K562 (cell line): ENCODE results near the gene YIPF4. TPM values are rescaled to one million over a fixed set of nuclear protein-coding genes. Genes with fewer than 3 reads are reported as not detected.

Source experiments
- CBX3 ChIP-seq, 2 experiments: IDR thresholded peaks; 1 replicate in 1 of 2; 2 replicates in 1 of 2; pipeline ENCODE4 v1.6.1; 2012; ENCODE audit warnings: inconsistent platforms in 2 of 2, low read length in 2 of 2, borderline replicate concordance in 1 of 2, control low read depth in 1 of 2
- CEBPB ChIP-seq: fragments of 450-650 bp; IDR thresholded peaks from 2 replicates; pipeline ENCODE4 v1.6.1; 2016; ENCODE audit warnings: missing genetic modification characterization, missing compliant biosample characterization
- ESRRA ChIP-seq: fragments of 450-650 bp; IDR thresholded peaks from 2 replicates; pipeline ENCODE4 v1.6.1; 2014; ENCODE audit warnings: low read depth, mild to moderate bottlenecking, moderate library complexity, borderline replicate concordance
- FOS ChIP-seq: IDR thresholded peaks from 3 replicates; pipeline ENCODE4 v1.6.1; 2011; ENCODE audit not compliant: insufficient read length; ENCODE audit errors: extremely low read depth
- FOXJ2 ChIP-seq: fragments of 200-800 bp; sonication (Bioruptor generic); IDR thresholded peaks from 2 replicates; pipeline ENCODE4 v1.6.1; 2016; ENCODE audit warnings: missing genetic modification characterization, missing compliant biosample characterization
- FOXK1 ChIP-seq: sonication (generic); formaldehyde crosslinking; IDR thresholded peaks from 2 replicates; pipeline ENCODE4 v1.8.0; 2022; ENCODE audit warnings: missing genetic modification reagents, mild to moderate bottlenecking, borderline replicate concordance
- FOXK2 ChIP-seq, 2 experiments: fragments of 450-650 bp; IDR thresholded peaks in 1 of 2; conservative IDR thresholded peaks in 1 of 2; 2 replicates each; pipeline ENCODE4 v1.6.1; 2016; ENCODE audit warnings: low read depth in 2 of 2, mild to moderate bottlenecking in 1 of 2
- KLF16 ChIP-seq: IDR thresholded peaks from 2 replicates; pipeline ENCODE4 v1.6.1; 2016; ENCODE audit warnings: antibody characterized with exemption
- LARP7 ChIP-seq: fragments of 450-650 bp; IDR thresholded peaks from 2 replicates; pipeline ENCODE4 v1.6.1; 2016
- NFXL1 ChIP-seq: fragments of 450-650 bp; formaldehyde crosslinking; IDR thresholded peaks from 2 replicates; pipeline ENCODE4 v1.4.0; 2021; ENCODE audit warnings: mild to moderate bottlenecking
- NFYB ChIP-seq: IDR thresholded peaks from 2 replicates; pipeline ENCODE4 v1.6.1; 2011; ENCODE audit warnings: mild to moderate bottlenecking, moderate library complexity; ENCODE audit not compliant: insufficient read length; ENCODE audit errors: extremely low read depth
- NR1H2 ChIP-seq: sonication (generic); formaldehyde crosslinking; IDR thresholded peaks from 2 replicates; pipeline ENCODE4 v1.4.0; 2020; ENCODE audit warnings: mild to moderate bottlenecking, missing genetic modification reagents
- NR2C2 ChIP-seq, 2 experiments: fragments of 200-800 bp in 1 of 2; sonication (Bioruptor generic) in 1 of 2; sonication (generic) in 1 of 2; formaldehyde crosslinking in 1 of 2; IDR thresholded peaks; 2 replicates each; pipeline versions ENCODE4 v1.6.1 to v1.8.0; 2016 to 2022; ENCODE audit warnings: mild to moderate bottlenecking in 1 of 2, missing compliant biosample characterization in 1 of 2, missing genetic modification characterization in 1 of 2, missing genetic modification reagents in 1 of 2
- TCFL5 ChIP-seq: fragments of 250-450 bp; sonication (Bioruptor Pico); conservative IDR thresholded peaks from 2 replicates; pipeline ENCODE4 v1.6.1; 2021; ENCODE audit warnings: mild to moderate bottlenecking, moderate library complexity, matching md5 sums
- YY1 ChIP-seq, 3 experiments: IDR thresholded peaks; 2 replicates each; pipeline ENCODE4 v1.6.1; 2011; ENCODE audit warnings: low read length in 2 of 3, mild to moderate bottlenecking in 2 of 3, moderate library complexity in 2 of 3, borderline replicate concordance in 1 of 3, control low read depth in 1 of 3, low read depth in 1 of 3; ENCODE audit not compliant: insufficient read depth in 3 of 3, insufficient replicate concordance in 2 of 3, control insufficient read depth in 1 of 3, insufficient read length in 1 of 3; ENCODE audit errors: extremely low read depth in 1 of 3
- ZKSCAN1 ChIP-seq: fragments of 150-350 bp; IDR thresholded peaks from 2 replicates; pipeline ENCODE4 v1.6.1; 2016; ENCODE audit warnings: low read depth, low read length
- ZNF165 ChIP-seq: fragments of 250-450 bp; sonication (Bioruptor Pico); IDR thresholded peaks from 2 replicates; pipeline ENCODE4 v1.4.0; 2020; ENCODE audit warnings: borderline replicate concordance
- ZNF175 ChIP-seq: fragments of 200-800 bp; sonication (Bioruptor generic); IDR thresholded peaks from 2 replicates; pipeline ENCODE4 v1.6.1; 2016; ENCODE audit warnings: low read depth, mild to moderate bottlenecking, missing genetic modification characterization, missing compliant biosample characterization
- ZNF644 ChIP-seq: fragments of 200-800 bp; sonication (Bioruptor generic); IDR thresholded peaks from 2 replicates; pipeline ENCODE4 v1.6.1; 2016; ENCODE audit warnings: low read depth, missing genetic modification characterization, missing compliant biosample characterization
- polyA plus RNA-seq, 8 experiments: library from polyadenylated mRNA; depleted of rRNA in 4 of 8; stranded (reverse) in 5 of 8; unstranded in 3 of 8; fragments of >200 nt; fragmentation: Nextera tagmentation in 2 of 8; fragmentation: Illumina TruSeq in 1 of 8; extraction: Ambion mirVana in 2 of 8; extraction: Trizol in 1 of 8; gene quantifications; 2 replicates each; pipeline versions ENCODE4 v1.2.1 to v1.2.3, GENCODE V29; 2011 to 2014; ENCODE audit warnings: inconsistent platforms in 1 of 8, missing spikeins in 1 of 8
- total RNA-seq, 7 experiments: library from RNA; depleted of rRNA in 6 of 7; stranded (reverse); fragments of >200 nt in 6 of 7; fragmentation: Illumina TruSeq in 2 of 7; extraction: Trizol in 2 of 7; gene quantifications; 2 replicates each; pipeline versions ENCODE4 v1.2.1 to v1.2.3, GENCODE V29; 2011 to 2021; ENCODE audit warnings: low replicate concordance in 1 of 7
- TF ChIP-seq, protein P1 (sequence below): sonication (generic); formaldehyde crosslinking; IDR thresholded peaks from 2 replicates; pipeline ENCODE4 v1.8.1; 2022; ENCODE audit warnings: missing genetic modification reagents
- TF ChIP-seq, protein P2 (sequence below): fragments of 450-650 bp; formaldehyde crosslinking; IDR thresholded peaks from 2 replicates; pipeline ENCODE4 v1.4.0; 2022; ENCODE audit warnings: missing genetic modification characterization
- TF ChIP-seq, protein P3 (sequence below), 2 experiments: fragments of 450-650 bp; conservative IDR thresholded peaks; 2 replicates each; pipeline ENCODE4 v1.6.1; 2017; ENCODE audit warnings: mild to moderate bottlenecking in 2 of 2, moderate library complexity in 2 of 2

The YIPF4 gene
- total and polyA plus RNA-seq, 9 of the 15 experiments (the other 6 are each of a cell fraction or from before 2014, with no cell fraction given) = 4.9 to 46.9 (median 17.5) TPM

DNA sequence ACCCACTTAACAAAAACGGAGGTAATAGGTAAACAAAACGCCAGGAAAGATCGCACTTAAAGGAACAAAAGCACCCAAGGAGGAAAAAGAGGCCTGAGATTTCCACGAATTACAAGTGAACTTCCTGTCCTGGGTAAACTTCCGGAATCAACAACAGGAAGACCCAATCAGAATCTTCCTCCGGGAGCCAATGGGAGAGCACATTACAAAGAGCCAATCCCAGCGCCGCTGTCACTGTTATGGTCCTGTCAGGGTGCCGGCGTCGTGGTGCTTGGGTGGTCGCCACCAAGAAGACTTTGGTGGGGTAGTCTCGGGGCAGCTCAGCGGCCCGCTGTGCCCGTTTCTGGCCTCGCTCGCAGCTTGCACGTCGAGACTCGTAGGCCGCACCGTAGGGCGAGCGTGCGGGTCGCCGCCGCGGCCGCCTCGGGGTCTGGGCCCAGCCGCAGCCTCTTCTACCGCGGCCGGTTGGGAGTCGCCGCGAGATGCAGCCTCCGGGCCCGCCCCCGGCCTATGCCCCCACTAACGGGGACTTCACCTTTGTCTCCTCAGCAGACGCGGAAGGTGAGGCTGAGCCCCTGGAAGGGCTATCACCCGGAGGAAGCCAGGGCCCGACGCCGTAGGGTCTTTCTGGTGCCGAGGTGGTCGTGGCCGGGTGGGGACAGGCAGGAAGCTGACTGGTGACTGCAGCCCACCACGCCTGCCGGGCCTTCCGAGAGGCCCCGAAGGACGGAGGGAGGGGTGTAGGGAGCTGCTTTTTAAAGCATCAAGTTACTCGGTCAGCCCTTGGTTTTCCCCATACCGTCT is at the start of gene YIPF4 (continued):
- TF ChIP-seq CEBPB (tag) (no peak), NR2C2 (CRISPR knock-in tag; IDR thresholded peaks at IDR 0.05) (no peak), NR2C2 (tag; IDR thresholded peaks at IDR 0.05) (peak; percentile 91), YY1 (IDR thresholded peaks at IDR 0.05; ENCODE audit: borderline replicate concordance in 1 of 3, control insufficient read depth in 1 of 3, extremely low read depth in 1 of 3, insufficient read depth in 3 of 3, insufficient read length in 1 of 3, insufficient replicate concordance in 2 of 3, low read depth in 1 of 3, low read length in 2 of 3) (peak in 2 of 3 experiments; percentile 21 to 39), KLF16 (no peak), ZKSCAN1 (0 out of 2 replicates have a peak, but pooled peaks have one; percentile 24), ZNF644 (tag) (no peak), FOXK1 (no peak), NR1H2 (CRISPR knock-in tag) (no peak), NFYB (peak; percentile 66), ZNF175 (CRISPR knock-in tag) (0 out of 2 replicates have a peak, but pooled peaks have one; percentile 56), LARP7 (no peak), FOS (peak; percentile 73), FOXJ2 (tag) (peak; percentile 84), NFXL1 (CRISPR knock-in tag) (no peak), TCFL5 (no peak), ZNF165 (CRISPR knock-in tag) (no peak), FOXK2 (conservative IDR thresholded peaks at IDR 0.05 in 1 of 2, IDR thresholded peaks at IDR 0.05 in 1 of 2; ENCODE audit: low read depth in 2 of 2) (peak; percentile 99 to 100), ESRRA (0 out of 2 replicates have a peak, but pooled peaks have one; percentile 9), CBX3 (IDR thresholded peaks at IDR 0.05; ENCODE audit: borderline replicate concordance in 1 of 2, low read length in 2 of 2) (0 out of 3 replicates have a peak, but pooled peaks of 1 of the 2 experiments have one; percentile 27)
- TF ChIP-seq, protein P1, sequence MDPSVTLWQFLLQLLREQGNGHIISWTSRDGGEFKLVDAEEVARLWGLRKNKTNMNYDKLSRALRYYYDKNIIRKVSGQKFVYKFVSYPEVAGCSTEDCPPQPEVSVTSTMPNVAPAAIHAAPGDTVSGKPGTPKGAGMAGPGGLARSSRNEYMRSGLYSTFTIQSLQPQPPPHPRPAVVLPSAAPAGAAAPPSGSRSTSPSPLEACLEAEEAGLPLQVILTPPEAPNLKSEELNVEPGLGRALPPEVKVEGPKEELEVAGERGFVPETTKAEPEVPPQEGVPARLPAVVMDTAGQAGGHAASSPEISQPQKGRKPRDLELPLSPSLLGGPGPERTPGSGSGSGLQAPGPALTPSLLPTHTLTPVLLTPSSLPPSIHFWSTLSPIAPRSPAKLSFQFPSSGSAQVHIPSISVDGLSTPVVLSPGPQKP (CRISPR knock-in tag) = no peak
- TF ChIP-seq, protein P2, sequence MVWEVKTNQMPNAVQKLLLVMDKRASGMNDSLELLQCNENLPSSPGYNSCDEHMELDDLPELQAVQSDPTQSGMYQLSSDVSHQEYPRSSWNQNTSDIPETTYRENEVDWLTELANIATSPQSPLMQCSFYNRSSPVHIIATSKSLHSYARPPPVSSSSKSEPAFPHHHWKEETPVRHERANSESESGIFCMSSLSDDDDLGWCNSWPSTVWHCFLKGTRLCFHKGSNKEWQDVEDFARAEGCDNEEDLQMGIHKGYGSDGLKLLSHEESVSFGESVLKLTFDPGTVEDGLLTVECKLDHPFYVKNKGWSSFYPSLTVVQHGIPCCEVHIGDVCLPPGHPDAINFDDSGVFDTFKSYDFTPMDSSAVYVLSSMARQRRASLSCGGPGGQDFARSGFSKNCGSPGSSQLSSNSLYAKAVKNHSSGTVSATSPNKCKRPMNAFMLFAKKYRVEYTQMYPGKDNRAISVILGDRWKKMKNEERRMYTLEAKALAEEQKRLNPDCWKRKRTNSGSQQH = no peak
- TF ChIP-seq, protein P3, sequence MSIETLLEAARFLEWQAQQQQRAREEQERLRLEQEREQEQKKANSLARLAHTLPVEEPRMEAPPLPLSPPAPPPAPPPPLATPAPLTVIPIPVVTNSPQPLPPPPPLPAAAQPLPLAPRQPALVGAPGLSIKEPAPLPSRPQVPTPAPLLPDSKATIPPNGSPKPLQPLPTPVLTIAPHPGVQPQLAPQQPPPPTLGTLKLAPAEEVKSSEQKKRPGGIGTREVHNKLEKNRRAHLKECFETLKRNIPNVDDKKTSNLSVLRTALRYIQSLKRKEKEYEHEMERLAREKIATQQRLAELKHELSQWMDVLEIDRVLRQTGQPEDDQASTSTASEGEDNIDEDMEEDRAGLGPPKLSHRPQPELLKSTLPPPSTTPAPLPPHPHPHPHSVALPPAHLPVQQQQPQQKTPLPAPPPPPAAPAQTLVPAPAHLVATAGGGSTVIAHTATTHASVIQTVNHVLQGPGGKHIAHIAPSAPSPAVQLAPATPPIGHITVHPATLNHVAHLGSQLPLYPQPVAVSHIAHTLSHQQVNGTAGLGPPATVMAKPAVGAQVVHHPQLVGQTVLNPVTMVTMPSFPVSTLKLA (conservative IDR thresholded peaks at IDR 0.05) = peak; percentile 81 to 93
